CD4-positive, CD25-positive, alpha-beta regulatory T cell (primary cell): ENCODE data around the gene RUNX2. TPM values are rescaled to one million over a fixed set of nuclear protein-coding genes. Genes with fewer than 3 reads are reported as not detected.
"Not testable (repeated sequence)": the region's sequence is repeated elsewhere in the genome, so short reads cannot be mapped to it uniquely, and the experiment has no call there.

Experiments
- ATAC-seq, 2 donors: fragments of 150-1000 bp; cut with Tn5 transposase; one replicate each; pipeline ENCODE4 v1.10.0; 2021; ENCODE audit warnings: low read depth in 2 of 2, moderate number of reproducible peaks in 2 of 2, moderate library complexity in 1 of 2
- DNase-seq, 3 donors: peaks; one replicate each; pipeline versions ENCODE4 v3.0.0 to v3.0.0-alpha.2; 2012 to 2022; ENCODE audit warnings: mixed read lengths in 1 of 3
- H3K27ac ChIP-seq: one replicate; pipeline ENCODE4 v1.7.0; 2013; ENCODE audit warnings: mild to moderate bottlenecking, low read length; ENCODE audit not compliant: insufficient read depth, poor library complexity, severe bottlenecking
- H3K27me3 ChIP-seq: one replicate; pipeline ENCODE4 v1.7.0; 2013; ENCODE audit warnings: low read length; ENCODE audit not compliant: control insufficient read depth, insufficient read depth
- H3K36me3 ChIP-seq: one replicate; pipeline ENCODE4 v1.7.0; 2013; ENCODE audit warnings: mild to moderate bottlenecking, low read length, moderate library complexity; ENCODE audit not compliant: control insufficient read depth, insufficient read depth
- H3K4me1 ChIP-seq: 2 replicates; pipeline ENCODE4 v1.7.0; 2013; ENCODE audit warnings: mild to moderate bottlenecking, low read length; ENCODE audit not compliant: insufficient read depth, control insufficient read depth, poor library complexity, severe bottlenecking
- H3K4me3 ChIP-seq: one replicate; pipeline ENCODE4 v1.7.0; 2013; ENCODE audit warnings: low read depth, mild to moderate bottlenecking, low read length, moderate library complexity
- H3K9me3 ChIP-seq, 2 experiments: 1 replicate in 1 of 2; 2 replicates in 1 of 2; pipeline ENCODE4 v1.7.0; 2013; ENCODE audit warnings: low read length in 2 of 2, mild to moderate bottlenecking in 1 of 2, moderate library complexity in 1 of 2; ENCODE audit not compliant: control insufficient read depth in 2 of 2
- H3K27ac Mint-ChIP-seq, 3 donors: one replicate each; pipeline ENCODE4 v1.8.0; 2020 to 2022; ENCODE audit warnings: mild to moderate bottlenecking in 3 of 3, mixed read lengths in 3 of 3, moderate library complexity in 2 of 3
- H3K27me3 Mint-ChIP-seq: one replicate; pipeline ENCODE4 v1.8.0; 2022; ENCODE audit warnings: mild to moderate bottlenecking, mixed read lengths
- H3K36me3 Mint-ChIP-seq: one replicate; pipeline ENCODE4 v1.8.0; 2020; ENCODE audit warnings: mixed read lengths
- H3K4me1 Mint-ChIP-seq, 4 donors: one replicate each; pipeline ENCODE4 v1.8.0; 2020 to 2022; ENCODE audit warnings: mixed read lengths in 4 of 4, mild to moderate bottlenecking in 1 of 4
- H3K4me3 Mint-ChIP-seq, 4 donors: one replicate each; pipeline ENCODE4 v1.8.0; 2020 to 2022; ENCODE audit warnings: mild to moderate bottlenecking in 4 of 4, mixed read lengths in 4 of 4, moderate library complexity in 3 of 4
- H3K9me3 Mint-ChIP-seq, 7 donors: one replicate each; pipeline ENCODE4 v1.8.0; 2020 to 2022; ENCODE audit warnings: mixed read lengths in 7 of 7, mild to moderate bottlenecking in 3 of 7, moderate library complexity in 2 of 7
- polyA plus RNA-seq, 4 donors: library from polyadenylated mRNA; unstranded; fragments of 300-500 nt; fragmentation: Illumina TruSeq; gene quantifications; one replicate each; pipeline ENCODE4 v1.2.3, GENCODE V29; 2021
- total RNA-seq: library from RNA; stranded (reverse); gene quantifications from one replicate; pipeline ENCODE4 v1.2.3, GENCODE V29; 2022

The RUNX2 gene
- total and polyA plus RNA-seq, 5 donors from 2014 or later, result 5.3 to 30.0 (median 5.5) TPM

- Histone ChIP-seq H3K36me3 (no peaks in the 10 kb centered on the region), H3K9me3 (no peaks in the 10 kb centered on the region), H3K4me3 (no peak overlapping the region), H3K27me3 (no peaks in the 10 kb centered on the region), H3K27ac (no peak overlapping the region), H3K4me1 (no peaks in the 10 kb centered on the region)
- no peak for ATAC-seq
- H3K27ac Mint-ChIP-seq, result no peak overlapping the region
- peaks cover under 1% of the 10 kb centered on the region for H3K27me3 Mint-ChIP-seq
- peaks cover 6 to 17% (median 11%) of the 10 kb centered on the region in 4 donors for H3K4me1 Mint-ChIP-seq
- no peak for DNase-seq
- H3K4me3 Mint-ChIP-seq, result no peak overlapping the region
- peaks cover 0 to 6% (median 0%) of the 10 kb centered on the region in 7 donors for H3K9me3 Mint-ChIP-seq
- no peaks in the 10 kb centered on the region for H3K36me3 Mint-ChIP-seq
These were observed 228.7 kb downstream of the RUNX2 start for GRCh38 chr6:45556828-45557227.

- Mint-ChIP-seq H3K27me3 (peaks cover 4% of the 10 kb centered on the region), H3K36me3 (no peaks in the 10 kb centered on the region), H3K9me3 (peaks cover 0 to 6% (median 0%) of the 10 kb centered on the region in 7 donors), H3K27ac (no peak overlapping the region), H3K4me1 (peaks cover 6 to 15% (median 10%) of the 10 kb centered on the region in 4 donors), H3K4me3 (no peak overlapping the region)
- DNase-seq (no peak), ATAC-seq (no peak)
- H3K27ac ChIP-seq, result no peak overlapping the region
- no peaks in the 10 kb centered on the region for H3K9me3 ChIP-seq
- no peak overlapping the region for H3K4me3 ChIP-seq
- H3K4me1 ChIP-seq, result no peaks in the 10 kb centered on the region
- no peaks in the 10 kb centered on the region for H3K27me3 ChIP-seq
- H3K36me3 ChIP-seq, result no peaks in the 10 kb centered on the region
These were observed 229.3 kb downstream of the RUNX2 start for GRCh38 chr6:45557454-45557853.

- no peak overlapping the region for H3K27ac Mint-ChIP-seq
- ATAC-seq (no peak), DNase-seq (no peak)
- Histone ChIP-seq H3K4me1 (no peaks in the 10 kb centered on the region), H3K4me3 (no peak overlapping the region), H3K27ac (no peak overlapping the region), H3K27me3 (no peaks in the 10 kb centered on the region), H3K36me3 (no peaks in the 10 kb centered on the region), H3K9me3 (no peaks in the 10 kb centered on the region)
- H3K36me3 Mint-ChIP-seq, result no peaks in the 10 kb centered on the region
- H3K4me3 Mint-ChIP-seq, result no peak overlapping the region
- H3K4me1 Mint-ChIP-seq, result peaks cover 3 to 11% (median 7%) of the 10 kb centered on the region in 4 donors
- peaks cover 0 to 6% (median 0%) of the 10 kb centered on the region in 7 donors for H3K9me3 Mint-ChIP-seq
- H3K27me3 Mint-ChIP-seq, result peaks cover 6% of the 10 kb centered on the region
These were observed 230.7 kb downstream of the RUNX2 start for GRCh38 chr6:45558858-45559257.

- DNase-seq, H3K4me1 ChIP-seq, H3K9me3 ChIP-seq, H3K27me3 Mint-ChIP-seq, H3K36me3 ChIP-seq, H3K4me3 ChIP-seq, H3K27ac ChIP-seq, H3K9me3 Mint-ChIP-seq, H3K4me1 Mint-ChIP-seq, H3K27me3 ChIP-seq, H3K27ac Mint-ChIP-seq, ATAC-seq, H3K36me3 Mint-ChIP-seq, H3K4me3 Mint-ChIP-seq: not testable (repeated sequence)
These were observed 232.2 kb downstream of the RUNX2 start for GRCh38 chr6:45560321-45560820.

- H3K27ac ChIP-seq, result no peak overlapping the region
- no peak for ATAC-seq
- H3K4me1 Mint-ChIP-seq, result peaks cover 0 to 6% (median 2%) of the 10 kb centered on the region in 4 donors
- peaks cover 9% of the 10 kb centered on the region for H3K27me3 Mint-ChIP-seq
- peaks cover 4% of the 10 kb centered on the region for H3K36me3 Mint-ChIP-seq
- no peak overlapping the region for H3K27ac Mint-ChIP-seq
- DNase-seq, result no peak
- no peak overlapping the region for H3K4me3 Mint-ChIP-seq
- no peak overlapping the region for H3K4me3 ChIP-seq
- H3K9me3 Mint-ChIP-seq, result peaks cover 0 to 6% (median 0%) of the 10 kb centered on the region in 7 donors
- no peaks in the 10 kb centered on the region for H3K27me3 ChIP-seq
- no peaks in the 10 kb centered on the region for H3K9me3 ChIP-seq
- H3K4me1 ChIP-seq, result no peaks in the 10 kb centered on the region
- no peaks in the 10 kb centered on the region for H3K36me3 ChIP-seq
These were observed 234.0 kb downstream of the RUNX2 start for GRCh38 chr6:45562171-45562570.

GRCh38 chr6:45563041-45563440 lies 234.9 kb downstream of the RUNX2 start:
- no peaks in the 10 kb centered on the region for H3K4me1 ChIP-seq
- H3K36me3 ChIP-seq, result no peaks in the 10 kb centered on the region
- H3K4me3 Mint-ChIP-seq, result no peak overlapping the region
- no peak overlapping the region for H3K27ac Mint-ChIP-seq
- peaks cover 9% of the 10 kb centered on the region for H3K27me3 Mint-ChIP-seq
- no peak overlapping the region for H3K4me3 ChIP-seq
- DNase-seq, result no peak
- peaks cover 4% of the 10 kb centered on the region for H3K36me3 Mint-ChIP-seq
- H3K9me3 Mint-ChIP-seq, result peaks cover 0 to 6% (median 0%) of the 10 kb centered on the region in 7 donors
- H3K27ac ChIP-seq, result no peak overlapping the region
- ATAC-seq, result no peak
- H3K9me3 ChIP-seq, result no peaks in the 10 kb centered on the region
- peaks cover 0 to 6% (median 2%) of the 10 kb centered on the region in 4 donors for H3K4me1 Mint-ChIP-seq
- H3K27me3 ChIP-seq, result no peaks in the 10 kb centered on the region

GRCh38 chr6:45563844-45564243 lies 235.7 kb downstream of the RUNX2 start:
- Mint-ChIP-seq H3K36me3 (peaks cover 7% of the 10 kb centered on the region), H3K9me3 (peaks cover 0 to 6% (median 0%) of the 10 kb centered on the region in 7 donors), H3K4me3 (no peak overlapping the region), H3K27me3 (peaks cover 9% of the 10 kb centered on the region), H3K4me1 (peaks cover 0 to 3% (median 1%) of the 10 kb centered on the region in 4 donors), H3K27ac (no peak overlapping the region)
- no peak overlapping the region for H3K4me3 ChIP-seq
- ATAC-seq (no peak), DNase-seq (no peak)
- no peaks in the 10 kb centered on the region for H3K36me3 ChIP-seq
- H3K4me1 ChIP-seq, result no peaks in the 10 kb centered on the region
- H3K27ac ChIP-seq, result no peak overlapping the region
- no peaks in the 10 kb centered on the region for H3K9me3 ChIP-seq
- H3K27me3 ChIP-seq, result no peaks in the 10 kb centered on the region

- peaks cover 9% of the 10 kb centered on the region for H3K36me3 Mint-ChIP-seq
- Histone ChIP-seq H3K27me3 (no peaks in the 10 kb centered on the region), H3K9me3 (no peaks in the 10 kb centered on the region), H3K4me3 (no peak overlapping the region), H3K36me3 (no peaks in the 10 kb centered on the region), H3K27ac (no peak overlapping the region), H3K4me1 (no peaks in the 10 kb centered on the region)
- H3K4me3 Mint-ChIP-seq, result no peak overlapping the region
- peaks cover 0 to 3% (median 0%) of the 10 kb centered on the region in 7 donors for H3K9me3 Mint-ChIP-seq
- DNase-seq (no peak), ATAC-seq (no peak)
- H3K4me1 Mint-ChIP-seq, result peaks cover 0 to 11% (median 0%) of the 10 kb centered on the region in 4 donors
- peaks cover 9% of the 10 kb centered on the region for H3K27me3 Mint-ChIP-seq
- H3K27ac Mint-ChIP-seq, result no peak overlapping the region
These were observed 238.8 kb downstream of the RUNX2 start for GRCh38 chr6:45566882-45567281.
